Thyroid gland (tissue), 4 donors: ENCODE measurements around the gene CTLA4.

Experiments
- CTCF ChIP-seq, 6 experiments: fragments of 200-600 bp in 3 of 6; fragments of 450-650 bp in 3 of 6; sonication (generic) in 3 of 6; IDR thresholded peaks; one replicate each; pipeline ENCODE4 v1.5.1; 2016 to 2019; ENCODE audit warnings: antibody characterized with exemption in 6 of 6, mild to moderate bottlenecking in 2 of 6, inconsistent platforms in 1 of 6, moderate library complexity in 1 of 6
- POLR2A ChIP-seq, 2 donors: fragments of 450-650 bp; IDR thresholded peaks; one replicate each; pipeline ENCODE4 v1.6.1; 2017; ENCODE audit warnings: antibody characterized with exemption in 2 of 2, mild to moderate bottlenecking in 2 of 2, moderate library complexity in 1 of 2

- TF ChIP-seq CTCF (IDR thresholded peaks at IDR 0.05) (no peak), POLR2A (IDR thresholded peaks at IDR 0.05) (no peak)
Observed at GRCh38 chr2:203897544-203897943, 30.0 kb downstream of the CTLA4 start.
